Activated CD8-positive, alpha-beta memory T cell treated with anti-CD3 and anti-CD28 coated beads, Interleukin-2, amount 50 U/mL, for 24 hours (primary cell): ENCODE results near the gene NFIB.

Experiments
- DNase-seq: peaks from one replicate; pipeline ENCODE4 v3.0.0-alpha.2; 2020; ENCODE audit errors: extremely low read depth

Gene NFIB

GRCh38 chr9:14189146-14189545, 124.8 kb downstream of the NFIB start:
- DNase-seq, result no peak

DNA sequence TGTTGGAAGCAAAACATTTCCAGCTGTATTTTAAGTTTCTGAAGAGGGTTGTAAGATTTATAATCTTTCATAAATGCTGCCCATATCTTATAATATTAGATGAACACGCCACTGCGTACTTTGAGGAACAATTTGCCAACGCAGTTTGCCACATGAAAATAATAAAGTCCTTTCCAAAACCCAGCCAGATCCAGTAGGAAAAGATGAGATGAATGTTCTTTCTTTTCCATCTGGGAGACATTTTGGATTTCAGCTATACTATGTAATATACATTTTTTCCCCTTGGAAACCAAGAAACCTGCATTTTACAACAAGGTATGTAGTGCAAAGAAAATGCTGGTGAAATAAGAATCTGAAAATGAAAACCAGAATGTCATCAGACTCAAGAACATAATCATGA, 125.4 kb downstream of the NFIB start:
- DNase-seq, result no peak

DNA sequence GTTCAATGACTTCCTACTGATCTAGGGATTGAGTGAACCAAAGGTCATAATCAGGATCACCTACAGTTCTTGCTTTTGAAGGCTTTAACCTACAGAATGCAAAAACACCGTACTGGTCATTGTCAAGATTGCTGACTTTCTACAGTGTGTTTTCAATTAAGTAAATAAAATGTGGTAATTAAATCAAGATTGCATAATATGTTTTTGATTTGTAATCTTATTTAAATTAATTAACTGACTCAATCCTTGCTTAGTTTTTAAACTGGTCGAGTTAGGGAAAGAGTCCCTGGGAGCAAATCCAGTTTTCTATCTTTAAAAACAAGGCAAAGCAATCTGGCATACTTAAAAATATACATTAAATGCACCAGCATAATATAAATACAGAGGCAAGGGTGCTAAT, 125.9 kb downstream of the NFIB start:
- DNase-seq, result no peak

DNA sequence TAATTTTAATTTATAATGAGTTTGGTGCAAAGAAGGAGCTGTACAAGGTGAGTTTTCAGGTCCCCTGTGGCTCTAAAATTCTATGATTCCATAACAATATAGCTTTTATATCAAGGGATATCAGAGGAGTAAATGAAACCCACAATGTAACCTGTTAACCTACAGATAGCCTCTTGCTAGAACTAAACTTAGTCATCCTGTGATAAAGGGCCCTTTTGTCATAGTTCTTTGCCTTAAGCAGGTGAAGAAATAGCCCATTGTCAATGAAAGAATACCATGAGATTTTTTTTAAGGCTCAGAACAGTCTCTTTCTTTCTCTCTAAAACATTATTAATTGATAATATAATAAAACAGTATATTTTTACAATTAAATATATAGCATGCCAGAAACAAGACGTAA, 127.8 kb downstream of the NFIB start:
- no peak for DNase-seq

DNA sequence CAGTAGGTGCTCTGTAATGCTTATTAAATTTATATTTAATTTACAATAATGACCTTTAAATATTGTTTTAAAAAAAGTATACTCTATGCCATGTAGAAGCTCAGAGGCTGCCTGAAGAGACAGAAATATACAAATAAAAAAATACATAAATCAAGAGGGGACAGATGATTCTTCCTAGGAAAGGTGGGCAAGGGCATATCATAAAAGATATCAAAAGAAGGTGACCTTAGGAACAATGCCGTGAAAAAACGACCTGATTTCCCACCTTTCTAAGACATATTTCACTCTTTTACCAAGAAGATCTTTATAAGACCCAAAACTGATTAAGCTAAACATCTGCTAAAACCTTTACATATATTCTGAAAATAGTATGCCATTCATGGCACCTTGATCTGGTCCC, 128.9 kb downstream of the NFIB start:
- DNase-seq, result no peak

GRCh38 chr9:14183001-14183400, 130.9 kb downstream of the NFIB start:
- no peak for DNase-seq

DNA sequence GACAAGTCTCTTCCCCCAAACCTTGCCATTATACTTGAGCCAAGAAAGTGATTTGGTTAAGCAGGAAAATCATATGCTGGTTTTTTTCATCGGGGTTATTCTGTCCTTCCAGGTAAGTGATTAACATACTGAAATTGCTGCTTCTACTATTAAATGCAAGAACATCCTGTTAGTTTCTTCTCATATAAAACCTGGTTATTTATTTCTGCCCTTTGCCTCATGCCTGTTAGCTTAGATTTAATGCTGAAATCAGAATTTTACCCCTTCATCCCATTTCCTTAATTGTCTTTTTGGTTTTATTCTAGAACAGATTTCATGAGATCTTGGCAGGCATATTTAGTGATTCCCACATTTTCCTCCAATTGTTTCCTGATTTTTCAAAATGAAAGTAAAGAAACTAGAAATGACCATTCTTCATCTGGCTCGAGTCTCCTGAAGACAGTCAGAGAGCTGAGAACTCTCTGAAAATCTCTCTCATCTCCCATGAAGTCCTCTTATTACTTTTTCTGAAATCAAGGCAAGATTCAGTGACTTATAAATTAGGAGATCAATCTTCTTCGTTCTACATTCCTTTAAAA, 132.9 kb downstream of the NFIB start:
- no peak for DNase-seq

GRCh38 chr9:14180093-14180959, 133.6 kb downstream of the NFIB start:
- DNase-seq, result no peak

DNA sequence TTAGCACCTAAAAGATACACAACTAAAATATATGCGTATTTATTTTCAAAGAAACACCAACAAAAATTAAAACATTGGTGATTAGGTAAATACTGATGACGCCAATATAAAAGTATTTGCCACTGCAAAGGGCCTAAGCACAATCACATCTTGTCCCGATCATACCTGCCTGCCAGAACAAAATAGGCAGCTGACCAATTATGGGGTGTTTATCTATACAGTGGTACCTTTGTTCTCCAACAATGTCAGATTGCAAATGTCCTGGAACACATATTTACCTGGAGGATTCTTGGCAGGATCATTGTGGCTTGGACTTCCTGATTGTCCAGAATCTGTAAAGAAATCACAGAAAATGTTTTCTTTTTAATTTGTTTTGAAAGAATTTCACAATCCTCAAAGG, 134.5 kb downstream of the NFIB start:
- DNase-seq, result no peak

- DNase-seq, result no peak
Observed at GRCh38 chr9:14175778-14176177, 138.2 kb downstream of the NFIB start.

DNA sequence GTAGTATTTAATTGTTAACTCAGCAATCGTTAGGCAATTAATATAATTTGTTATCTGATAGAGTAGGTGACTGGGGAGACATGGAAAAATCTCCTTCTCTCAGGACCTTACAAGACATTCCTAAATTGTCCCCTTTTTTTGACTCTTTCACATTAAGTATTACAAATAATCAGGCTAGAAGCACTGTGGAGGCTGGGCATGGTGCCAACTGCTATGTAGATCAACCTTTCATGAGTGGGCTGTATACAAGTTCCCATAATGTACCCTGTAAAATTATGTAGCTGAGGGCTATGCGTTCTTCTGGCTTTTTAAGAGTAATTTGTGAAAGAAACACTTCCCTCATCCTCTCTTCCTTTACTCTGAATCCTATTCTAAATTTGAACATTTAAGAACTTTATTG, 140.2 kb downstream of the NFIB start:
- no peak for DNase-seq

- no peak for DNase-seq
Observed at GRCh38 chr9:14170973-14171596, 142.9 kb downstream of the NFIB start.

GRCh38 chr9:14170392-14170931, 143.5 kb downstream of the NFIB start:
- DNase-seq, result no peak

GRCh38 chr9:14168381-14168780, 145.6 kb downstream of the NFIB start:
- DNase-seq, result no peak

GRCh38 chr9:14165376-14166035, 148.4 kb downstream of the NFIB start:
- DNase-seq, result no peak

- DNase-seq, result no peak
Observed at GRCh38 chr9:14164908-14165307, 149.0 kb downstream of the NFIB start.

- DNase-seq, result no peak
Observed at GRCh38 chr9:14159440-14160216, 154.3 kb downstream of the NFIB start.

- no peak for DNase-seq
Observed at GRCh38 chr9:14158916-14159315, 155.0 kb downstream of the NFIB start.

DNA sequence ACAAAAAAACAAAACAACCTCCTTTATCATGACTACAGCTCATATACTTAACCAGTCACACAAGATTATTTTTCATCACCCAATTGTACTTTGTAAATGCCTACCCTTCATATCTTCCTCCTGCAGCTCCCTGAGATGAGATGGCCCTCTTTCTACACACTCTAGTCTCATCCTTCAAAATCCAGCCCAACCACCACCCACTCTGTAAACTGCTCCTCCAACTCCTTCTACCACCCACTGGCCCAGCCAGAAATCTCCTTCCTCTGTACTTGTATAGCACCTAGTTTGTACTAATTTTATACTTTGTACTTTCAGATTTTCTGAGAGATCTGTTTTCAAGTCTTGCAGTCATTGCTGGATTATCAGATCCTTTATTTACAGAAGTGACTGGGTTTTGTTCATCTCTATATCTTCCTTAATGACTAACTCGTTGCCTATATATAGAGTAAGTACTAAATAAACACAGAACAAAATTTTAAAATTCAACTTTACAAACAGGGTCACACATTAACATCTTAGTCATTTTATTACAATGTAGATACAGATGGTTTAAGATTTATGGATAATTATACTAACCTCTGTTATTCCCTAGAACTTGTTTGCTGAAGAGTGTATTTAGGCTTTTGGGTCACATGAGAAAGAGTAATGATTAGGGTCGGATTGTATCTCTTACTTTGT, 155.7 kb downstream of the NFIB start:
- DNase-seq, result no peak

GRCh38 chr9:14157191-14157590, 156.8 kb downstream of the NFIB start:
- DNase-seq, result no peak

DNA sequence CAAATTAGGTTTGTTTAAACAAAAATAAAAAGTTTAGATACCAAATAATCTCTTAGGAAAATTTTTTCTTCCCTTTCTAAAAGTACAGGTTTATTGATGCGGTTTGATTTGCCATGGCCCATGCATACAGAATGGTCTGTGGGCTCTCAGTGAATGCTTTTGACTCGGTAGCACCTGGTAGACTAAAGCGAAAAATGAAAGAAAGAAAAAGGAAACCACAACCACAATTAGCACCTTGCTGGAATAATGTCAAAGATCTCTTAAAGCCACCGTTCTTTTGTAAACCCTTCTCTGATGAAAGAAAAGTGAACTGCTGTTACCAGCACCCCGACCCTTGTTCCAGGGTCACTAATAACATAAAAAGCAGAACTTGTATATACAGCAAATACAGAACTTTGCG, 157.9 kb downstream of the NFIB start:
- DNase-seq, result no peak
